GM12873 (cell line): ENCODE measurements around the gene CCDC68.

Source experiments
- TF ChIP-seq, protein P1 (sequence below): IDR thresholded peaks from 2 replicates; pipeline ENCODE4 v1.5.1; 2012; ENCODE audit warnings: low read depth, mild to moderate bottlenecking, moderate library complexity, low read length, control low read depth; ENCODE audit not compliant: insufficient read depth; ENCODE audit errors: missing control alignments

Gene CCDC68

DNA sequence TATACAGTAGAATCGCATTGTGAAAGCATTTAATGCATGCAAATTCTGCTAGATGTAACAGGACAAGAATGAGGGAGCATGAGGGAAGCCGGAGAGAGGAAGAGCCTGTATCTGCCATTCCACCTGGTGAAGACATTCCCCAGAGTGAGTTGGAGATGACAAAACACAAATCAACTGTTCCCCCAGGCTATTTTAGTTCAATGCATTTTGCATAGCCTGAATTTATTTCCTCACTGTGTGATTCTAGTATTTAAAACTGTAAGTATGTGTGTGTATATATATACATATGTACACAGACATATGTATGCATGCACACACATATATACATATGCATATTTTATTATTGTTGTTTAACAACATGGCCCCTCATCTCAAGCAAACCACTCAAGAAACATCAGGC is 54.7 kb downstream of the CCDC68 start:
- TF ChIP-seq, protein P1, sequence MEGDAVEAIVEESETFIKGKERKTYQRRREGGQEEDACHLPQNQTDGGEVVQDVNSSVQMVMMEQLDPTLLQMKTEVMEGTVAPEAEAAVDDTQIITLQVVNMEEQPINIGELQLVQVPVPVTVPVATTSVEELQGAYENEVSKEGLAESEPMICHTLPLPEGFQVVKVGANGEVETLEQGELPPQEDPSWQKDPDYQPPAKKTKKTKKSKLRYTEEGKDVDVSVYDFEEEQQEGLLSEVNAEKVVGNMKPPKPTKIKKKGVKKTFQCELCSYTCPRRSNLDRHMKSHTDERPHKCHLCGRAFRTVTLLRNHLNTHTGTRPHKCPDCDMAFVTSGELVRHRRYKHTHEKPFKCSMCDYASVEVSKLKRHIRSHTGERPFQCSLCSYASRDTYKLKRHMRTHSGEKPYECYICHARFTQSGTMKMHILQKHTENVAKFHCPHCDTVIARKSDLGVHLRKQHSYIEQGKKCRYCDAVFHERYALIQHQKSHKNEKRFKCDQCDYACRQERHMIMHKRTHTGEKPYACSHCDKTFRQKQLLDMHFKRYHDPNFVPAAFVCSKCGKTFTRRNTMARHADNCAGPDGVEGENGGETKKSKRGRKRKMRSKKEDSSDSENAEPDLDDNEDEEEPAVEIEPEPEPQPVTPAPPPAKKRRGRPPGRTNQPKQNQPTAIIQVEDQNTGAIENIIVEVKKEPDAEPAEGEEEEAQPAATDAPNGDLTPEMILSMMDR = no peak

DNA sequence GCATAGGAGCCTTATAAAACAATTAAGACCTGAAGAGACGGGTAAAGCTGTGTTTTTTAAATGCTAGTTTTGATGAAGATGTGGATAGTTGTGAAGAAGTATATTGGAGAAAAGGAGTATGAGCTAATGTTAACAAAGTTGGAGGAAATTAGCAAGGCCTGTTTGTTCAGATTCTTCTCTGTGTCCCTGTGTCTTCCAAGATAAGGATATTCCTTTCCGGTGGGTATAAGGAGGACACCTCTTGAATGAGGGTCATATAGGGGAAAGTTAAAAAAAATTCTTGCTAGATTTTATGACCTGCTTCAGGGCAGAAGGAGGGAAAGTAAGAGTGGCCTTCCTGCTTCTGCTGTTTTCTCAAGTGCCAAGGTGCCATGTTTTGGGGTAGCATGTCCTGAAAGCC is 59.0 kb downstream of the CCDC68 start:
- TF ChIP-seq, protein P1 = no peak

DNA sequence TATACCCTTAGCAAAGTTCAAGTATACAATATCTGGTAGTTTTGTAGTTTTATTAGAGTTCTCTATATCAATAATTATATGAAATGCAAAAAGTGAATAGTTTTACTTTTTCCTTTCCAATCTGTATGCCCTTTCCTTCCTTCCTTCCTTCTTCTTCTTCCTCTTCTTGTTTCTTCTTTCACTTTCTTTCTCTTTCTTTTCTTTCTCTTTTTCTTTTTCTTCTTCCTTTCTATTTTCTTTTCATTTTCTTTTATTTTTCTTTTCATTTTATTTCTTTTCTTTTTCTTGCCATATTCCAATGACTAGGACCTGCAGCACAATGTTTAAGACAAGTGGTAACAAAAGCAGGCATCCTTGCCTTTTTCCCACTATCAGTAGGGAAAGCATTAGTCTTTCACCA is 59.8 kb downstream of the CCDC68 start:
- TF ChIP-seq, protein P1 = no peak

DNA sequence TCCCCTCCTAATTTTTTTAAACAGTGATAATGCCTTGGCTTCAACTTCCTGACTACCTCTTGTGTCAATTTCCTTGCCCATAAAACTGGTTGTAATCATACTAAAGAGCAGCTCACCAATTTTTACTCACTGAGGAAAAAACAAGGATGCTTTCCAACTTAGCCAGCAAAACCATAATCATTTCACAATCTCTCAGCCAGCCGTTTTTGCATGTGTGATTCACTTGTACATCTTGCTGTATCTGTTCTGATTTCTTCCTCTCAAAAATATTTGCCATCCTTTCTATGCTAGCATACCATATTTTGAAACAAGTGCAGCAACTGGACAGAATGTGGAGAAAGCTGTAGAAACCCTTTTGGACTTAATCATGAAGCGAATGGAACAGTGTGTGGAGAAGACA is 70.3 kb downstream of the CCDC68 start:
- TF ChIP-seq, protein P1 = no peak

DNA sequence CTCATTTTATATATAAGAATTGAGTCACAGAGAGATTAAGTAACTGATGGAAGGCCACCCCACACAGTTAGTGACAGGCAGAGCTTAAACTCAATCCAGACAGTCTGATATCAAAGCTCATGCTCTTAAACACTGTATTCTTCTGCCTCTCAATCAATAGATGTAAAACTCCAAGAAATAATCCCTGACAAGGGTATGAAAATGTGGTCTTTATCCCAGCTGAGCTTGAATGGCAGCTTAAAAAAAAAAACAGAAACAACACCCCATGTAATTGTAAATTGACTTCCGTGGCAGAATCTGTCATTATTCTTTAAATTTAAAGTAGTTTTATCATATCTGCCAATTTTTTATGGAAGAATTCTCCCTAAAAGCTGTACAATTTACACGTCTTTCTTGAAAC is 70.9 kb downstream of the CCDC68 start:
- TF ChIP-seq, protein P1 = no peak

DNA sequence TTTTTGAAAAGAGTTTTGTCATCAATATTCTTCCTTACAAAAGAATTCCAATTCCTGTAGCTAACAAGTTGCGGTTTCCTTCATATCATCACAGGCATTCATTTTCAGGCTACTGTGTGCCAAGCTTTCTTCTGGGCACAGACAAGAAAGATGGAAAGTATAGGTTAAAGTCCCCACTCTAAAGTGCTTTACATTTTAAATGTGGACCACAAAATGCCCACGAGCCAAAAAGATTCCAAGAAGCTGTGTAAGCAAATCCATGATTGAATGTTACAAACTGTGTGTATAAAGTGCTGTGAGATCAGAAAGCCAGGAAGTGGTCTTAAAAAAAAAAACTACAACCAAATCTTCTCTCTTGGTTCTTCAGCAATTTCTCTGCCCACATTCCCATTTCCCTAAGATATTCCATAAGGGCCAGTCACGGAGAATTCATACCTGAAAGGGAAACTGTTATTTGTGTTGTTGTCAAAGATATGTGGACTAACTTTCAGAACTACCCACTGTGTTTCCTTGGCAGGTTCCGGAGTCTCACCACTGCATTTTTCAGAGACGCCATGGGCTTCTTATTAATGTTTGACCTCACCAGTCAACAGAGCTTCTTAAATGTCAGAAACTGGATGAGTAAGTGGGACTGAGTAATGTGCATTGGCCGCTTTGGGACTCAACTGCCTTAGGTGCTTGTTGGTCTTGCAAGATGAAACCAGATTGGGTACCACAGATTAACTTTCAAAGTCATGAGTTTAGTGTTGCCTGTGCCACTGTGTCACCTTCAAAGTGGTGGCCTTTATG is 75.3 kb downstream of the CCDC68 start:
- TF ChIP-seq, protein P1 = no peak

DNA sequence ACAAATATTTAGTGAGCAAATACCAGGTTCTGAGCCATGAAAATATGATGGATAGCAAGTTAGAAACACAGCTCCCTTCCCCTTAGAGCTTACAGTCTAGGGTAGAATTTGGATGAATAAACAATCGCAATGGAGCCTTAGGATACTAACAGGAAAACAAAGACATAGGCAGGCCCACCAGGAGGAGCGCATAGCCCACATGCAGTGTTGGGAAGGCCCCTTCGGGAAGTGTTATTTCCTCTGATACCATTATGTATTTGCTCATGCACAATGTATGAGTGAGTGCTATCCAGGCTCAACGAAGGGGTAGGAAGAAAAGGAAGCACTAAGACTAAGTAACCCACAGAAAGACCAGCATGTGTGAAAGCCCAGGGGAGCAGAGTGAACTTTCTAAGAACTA is 76.9 kb downstream of the CCDC68 start:
- TF ChIP-seq, protein P1 = no peak
